NT2/D1 (cell line): ENCODE data around the gene TBC1D4.

Source experiments
- DNase-seq: peaks from one replicate; pipeline ENCODE4 v3.0.0-alpha.2; 2011; ENCODE audit warnings: low read depth, low spot score
- H3K27me3 ChIP-seq: 2 replicates; pipeline ENCODE4 v1.6.0; 2011; ENCODE audit warnings: mild to moderate bottlenecking; ENCODE audit not compliant: insufficient read length, insufficient read depth
- H3K36me3 ChIP-seq: 2 replicates; pipeline ENCODE4 v1.6.1; 2011; ENCODE audit warnings: mild to moderate bottlenecking, low read length, mixed read lengths; ENCODE audit not compliant: insufficient read depth, insufficient read length
- H3K4me1 ChIP-seq: 2 replicates; pipeline ENCODE4 v1.5.1; 2011; ENCODE audit not compliant: insufficient read depth, insufficient read length
- H3K4me3 ChIP-seq: 2 replicates; pipeline ENCODE4 v1.5.1; 2011; ENCODE audit warnings: low read depth; ENCODE audit not compliant: insufficient read length
- H3K9ac ChIP-seq: 2 replicates; pipeline ENCODE4 v1.6.0; 2011; ENCODE audit warnings: low read depth; ENCODE audit not compliant: insufficient read length
- H3K9me3 ChIP-seq: 2 replicates; pipeline ENCODE4 v1.5.1; 2011; ENCODE audit warnings: mild to moderate bottlenecking, low read length; ENCODE audit not compliant: insufficient read depth
- SUZ12 ChIP-seq: IDR thresholded peaks from 2 replicates; pipeline ENCODE4 v1.6.1; 2011; ENCODE audit not compliant: insufficient read length, insufficient read depth; ENCODE audit errors: extremely low read depth
- YY1 ChIP-seq: IDR thresholded peaks from 2 replicates; pipeline ENCODE4 v1.6.1; 2011; ENCODE audit not compliant: insufficient read length, insufficient read depth
- ZNF274 ChIP-seq: IDR thresholded peaks from 2 replicates; pipeline ENCODE4 v1.6.1; 2011; ENCODE audit warnings: mild to moderate bottlenecking, low read depth, low read length

TBC1D4 gene

DNA sequence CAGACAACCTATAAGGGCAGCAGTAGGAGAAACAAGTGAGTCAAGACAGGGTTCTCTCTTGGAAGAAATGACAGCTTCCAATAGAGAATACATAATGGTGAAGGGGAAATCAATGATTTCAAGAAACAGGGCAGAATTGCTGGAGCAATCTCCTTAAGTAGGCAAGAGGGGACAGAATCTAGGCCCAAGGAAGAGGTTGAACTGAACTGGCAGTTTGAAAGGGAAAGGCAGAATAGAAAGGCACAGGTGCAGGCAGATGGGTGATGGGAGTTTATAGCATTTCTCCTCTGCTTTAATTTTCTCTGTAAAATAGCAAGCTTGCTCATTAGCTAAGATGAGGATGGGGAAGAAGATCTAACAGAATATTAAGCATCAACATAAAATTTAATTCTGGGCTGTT is 110.8 kb downstream of the TBC1D4 start:
- no peak for DNase-seq
- Histone ChIP-seq H3K27me3 (no peaks in the 10 kb centered on the region), H3K9ac (no peak overlapping the region), H3K4me1 (no peaks in the 10 kb centered on the region), H3K4me3 (no peak overlapping the region), H3K9me3 (no peaks in the 10 kb centered on the region), H3K36me3 (no peaks in the 10 kb centered on the region)
- TF ChIP-seq YY1 (no peak), SUZ12 (no peak), ZNF274 (no peak)

GRCh38 chr13:75370774-75371173 is 111.2 kb downstream of the TBC1D4 start:
- no peaks in the 10 kb centered on the region for H3K9me3 ChIP-seq
- H3K4me3 ChIP-seq = no peak overlapping the region
- TF ChIP-seq YY1 (no peak), ZNF274 (no peak), SUZ12 (no peak)
- H3K27me3 ChIP-seq = no peaks in the 10 kb centered on the region
- H3K36me3 ChIP-seq = no peaks in the 10 kb centered on the region
- H3K4me1 ChIP-seq = no peaks in the 10 kb centered on the region
- DNase-seq = no peak
- no peak overlapping the region for H3K9ac ChIP-seq

- DNase-seq = no peak
- Histone ChIP-seq H3K27me3 (no peaks in the 10 kb centered on the region), H3K9ac (no peak overlapping the region), H3K9me3 (no peaks in the 10 kb centered on the region), H3K4me3 (no peak overlapping the region), H3K4me1 (no peaks in the 10 kb centered on the region), H3K36me3 (no peaks in the 10 kb centered on the region)
- TF ChIP-seq ZNF274 = no peak
- TF ChIP-seq SUZ12 = no peak
- no peak for TF ChIP-seq YY1
These were observed 112.0 kb downstream of the TBC1D4 start for GRCh38 chr13:75369981-75370380.

- Histone ChIP-seq H3K4me1 (no peaks in the 10 kb centered on the region), H3K9me3 (no peaks in the 10 kb centered on the region), H3K27me3 (no peaks in the 10 kb centered on the region), H3K4me3 (no peak overlapping the region), H3K36me3 (no peaks in the 10 kb centered on the region), H3K9ac (no peak overlapping the region)
- no peak for DNase-seq
- no peak for TF ChIP-seq YY1
- TF ChIP-seq ZNF274 = no peak
- TF ChIP-seq SUZ12 = no peak
These were observed 113.8 kb downstream of the TBC1D4 start for GRCh38 chr13:75368167-75368566.

DNA sequence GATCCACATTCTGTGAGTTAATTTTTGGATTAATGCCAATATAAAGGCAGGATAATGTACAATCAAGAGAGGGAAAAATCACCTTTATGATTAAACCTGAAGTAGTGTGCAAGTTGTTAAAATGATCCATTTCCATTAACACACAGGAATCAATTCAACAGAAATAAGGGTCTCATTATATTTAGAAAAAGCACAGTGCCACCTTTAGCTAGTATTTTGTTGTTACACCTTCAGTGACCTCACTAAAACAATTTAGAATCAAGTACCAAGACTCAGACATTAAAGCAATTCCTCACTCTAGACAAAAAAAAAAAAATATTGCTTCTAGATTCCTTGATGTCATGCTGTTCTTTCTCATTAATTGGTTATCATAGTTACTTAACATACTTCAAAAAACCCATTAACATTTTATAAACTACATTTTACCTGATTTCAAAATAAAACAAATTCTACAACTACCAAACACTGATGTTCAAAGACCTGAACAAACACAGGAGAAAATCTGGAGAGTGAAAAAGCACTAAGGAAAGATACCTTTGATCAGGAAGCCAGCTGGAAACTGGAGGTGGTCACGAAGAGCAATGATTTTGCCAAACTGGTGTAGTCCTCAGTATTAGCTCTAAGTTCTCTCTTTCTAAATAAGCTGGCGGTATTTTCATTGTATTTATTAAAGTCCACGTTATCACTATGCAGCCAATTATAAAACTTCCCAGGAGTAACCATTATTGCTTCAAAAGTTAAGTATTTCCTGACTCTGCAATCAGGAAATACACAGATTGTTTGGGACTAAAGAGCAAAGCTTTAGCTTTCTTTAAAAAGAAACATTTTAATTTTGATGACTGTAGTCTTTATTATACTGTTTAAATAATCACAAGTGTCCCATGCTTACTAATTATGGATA is 115.3 kb downstream of the TBC1D4 start:
- TF ChIP-seq SUZ12 = no peak
- no peak for TF ChIP-seq ZNF274
- no peak for TF ChIP-seq YY1
- DNase-seq = no peak
- Histone ChIP-seq H3K9ac (no peak overlapping the region), H3K4me1 (no peaks in the 10 kb centered on the region), H3K27me3 (no peaks in the 10 kb centered on the region), H3K36me3 (no peaks in the 10 kb centered on the region), H3K4me3 (no peak overlapping the region), H3K9me3 (no peaks in the 10 kb centered on the region)

DNA sequence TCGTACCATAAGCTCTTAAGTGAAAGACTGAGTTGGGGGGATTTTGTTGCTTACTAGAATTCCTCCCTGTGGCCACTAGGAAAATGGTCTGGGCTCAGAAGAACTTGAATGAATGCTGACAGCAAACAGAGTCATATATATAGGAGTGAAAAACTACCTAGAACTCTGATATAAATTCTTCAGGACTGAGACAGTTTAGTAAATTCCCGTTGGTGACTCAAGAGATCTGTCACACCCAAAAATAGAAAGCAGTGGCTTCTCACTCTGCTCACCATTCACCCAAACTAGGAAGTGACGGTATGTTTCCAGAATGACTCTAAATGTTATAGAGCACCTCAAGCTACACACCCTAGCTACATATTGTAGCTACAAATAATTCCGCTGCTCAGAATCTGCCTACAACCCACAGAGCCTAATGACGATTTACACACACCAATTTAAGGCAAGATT is 116.2 kb downstream of the TBC1D4 start:
- Histone ChIP-seq H3K4me1 (no peaks in the 10 kb centered on the region), H3K9ac (no peak overlapping the region)
- no peak for DNase-seq

GRCh38 chr13:75364131-75364713 is 117.7 kb downstream of the TBC1D4 start:
- Histone ChIP-seq H3K9me3 (no peaks in the 10 kb centered on the region), H3K36me3 (no peaks in the 10 kb centered on the region), H3K27me3 (no peaks in the 10 kb centered on the region), H3K4me3 (no peak overlapping the region), H3K9ac (no peak overlapping the region), H3K4me1 (no peaks in the 10 kb centered on the region)
- DNase-seq = no peak
- no peak for TF ChIP-seq YY1
- no peak for TF ChIP-seq SUZ12
- TF ChIP-seq ZNF274 = no peak

More for the DNA sequence above, 116.2 kb downstream of the TBC1D4 start:
- Histone ChIP-seq H3K27me3 (no peaks in the 10 kb centered on the region), H3K9me3 (no peaks in the 10 kb centered on the region), H3K4me3 (no peak overlapping the region), H3K36me3 (no peaks in the 10 kb centered on the region)
- TF ChIP-seq YY1 (no peak), ZNF274 (no peak), SUZ12 (no peak)
